HFFc6 (cell line): ENCODE results near the gene APOBEC3B. TPM values are rescaled to one million over a fixed set of nuclear protein-coding genes. Genes with fewer than 3 reads are reported as not detected.
"Not testable (repeated sequence)": the region's sequence is repeated elsewhere in the genome, so short reads cannot be mapped to it uniquely, and the experiment has no call there.

Experiments
- DNase-seq: peaks from one replicate; pipeline ENCODE4 v3.0.0-alpha.2; 2018
- H3K27ac Mint-ChIP-seq: 2 replicates; pipeline ENCODE4 v1.8.0; 2020; ENCODE audit warnings: mild to moderate bottlenecking, mixed read lengths
- H3K27me3 Mint-ChIP-seq: 2 replicates; pipeline ENCODE4 v1.8.0; 2021; ENCODE audit warnings: mild to moderate bottlenecking, moderate library complexity, mixed read lengths; ENCODE audit not compliant: insufficient read depth
- H3K36me3 Mint-ChIP-seq: 2 replicates; pipeline ENCODE4 v1.8.0; 2021; ENCODE audit warnings: low read depth, mixed read lengths
- H3K4me1 Mint-ChIP-seq: 2 replicates; pipeline ENCODE4 v1.8.0; 2020; ENCODE audit warnings: low read depth, mixed read lengths
- H3K4me3 Mint-ChIP-seq: 2 replicates; pipeline ENCODE4 v1.8.0; 2020; ENCODE audit warnings: mild to moderate bottlenecking, moderate library complexity, mixed read lengths
- H3K9me3 Mint-ChIP-seq: 2 replicates; pipeline ENCODE4 v1.8.0; 2020; ENCODE audit warnings: mild to moderate bottlenecking, mixed read lengths
- total RNA-seq, 6 experiments: library from RNA; stranded (reverse); fragmentation: NEBNext Ultra II Directional; extraction: Animal tissue kit (Norgen Biotek cat#: 25700); gene quantifications; 2 replicates in 1 of 6; 3 replicates in 5 of 6; pipeline ENCODE4 v1.2.3, GENCODE V29; 2021
- TF ChIP-seq, protein P1 (sequence below): fragments of 200-600 bp; sonication (generic); IDR thresholded peaks from 2 replicates; pipeline ENCODE4 v1.5.0; 2021; ENCODE audit warnings: antibody characterized with exemption, mild to moderate bottlenecking

Gene APOBEC3B
- total RNA-seq, 6 experiments from 2014 or later: 14.9 to 44.2 (median 39.4) TPM

DNA sequence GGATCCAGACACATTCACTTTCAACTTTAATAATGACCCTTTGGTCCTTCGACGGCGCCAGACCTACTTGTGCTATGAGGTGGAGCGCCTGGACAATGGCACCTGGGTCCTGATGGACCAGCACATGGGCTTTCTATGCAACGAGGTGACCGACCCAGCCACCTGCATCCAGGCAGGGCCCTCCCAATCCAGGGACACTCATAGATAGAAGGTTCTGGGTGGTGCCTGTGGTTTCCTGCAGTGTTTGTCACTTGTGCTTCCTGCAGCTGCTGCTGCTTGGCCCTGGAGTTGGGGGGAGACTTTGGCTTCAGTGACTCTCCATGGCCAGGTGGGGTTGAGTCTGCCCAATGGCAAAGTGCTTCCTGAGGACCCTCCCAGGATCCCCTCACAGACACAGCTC lies 7.3 kb downstream of the APOBEC3B start:
- no peak overlapping the region for H3K27ac Mint-ChIP-seq
- peaks cover 6% of the 10 kb centered on the region; the same call in 1 of the 2 replicates for H3K36me3 Mint-ChIP-seq
- H3K4me3 Mint-ChIP-seq: no peak overlapping the region
- no peaks in the 10 kb centered on the region for H3K9me3 Mint-ChIP-seq
- H3K4me1 Mint-ChIP-seq: peaks cover 10% of the 10 kb centered on the region
- no peak for DNase-seq
- TF ChIP-seq, protein P1, sequence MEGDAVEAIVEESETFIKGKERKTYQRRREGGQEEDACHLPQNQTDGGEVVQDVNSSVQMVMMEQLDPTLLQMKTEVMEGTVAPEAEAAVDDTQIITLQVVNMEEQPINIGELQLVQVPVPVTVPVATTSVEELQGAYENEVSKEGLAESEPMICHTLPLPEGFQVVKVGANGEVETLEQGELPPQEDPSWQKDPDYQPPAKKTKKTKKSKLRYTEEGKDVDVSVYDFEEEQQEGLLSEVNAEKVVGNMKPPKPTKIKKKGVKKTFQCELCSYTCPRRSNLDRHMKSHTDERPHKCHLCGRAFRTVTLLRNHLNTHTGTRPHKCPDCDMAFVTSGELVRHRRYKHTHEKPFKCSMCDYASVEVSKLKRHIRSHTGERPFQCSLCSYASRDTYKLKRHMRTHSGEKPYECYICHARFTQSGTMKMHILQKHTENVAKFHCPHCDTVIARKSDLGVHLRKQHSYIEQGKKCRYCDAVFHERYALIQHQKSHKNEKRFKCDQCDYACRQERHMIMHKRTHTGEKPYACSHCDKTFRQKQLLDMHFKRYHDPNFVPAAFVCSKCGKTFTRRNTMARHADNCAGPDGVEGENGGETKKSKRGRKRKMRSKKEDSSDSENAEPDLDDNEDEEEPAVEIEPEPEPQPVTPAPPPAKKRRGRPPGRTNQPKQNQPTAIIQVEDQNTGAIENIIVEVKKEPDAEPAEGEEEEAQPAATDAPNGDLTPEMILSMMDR: no peak
- no peaks in the 10 kb centered on the region; the same call in 1 of the 2 replicates for H3K27me3 Mint-ChIP-seq

DNA sequence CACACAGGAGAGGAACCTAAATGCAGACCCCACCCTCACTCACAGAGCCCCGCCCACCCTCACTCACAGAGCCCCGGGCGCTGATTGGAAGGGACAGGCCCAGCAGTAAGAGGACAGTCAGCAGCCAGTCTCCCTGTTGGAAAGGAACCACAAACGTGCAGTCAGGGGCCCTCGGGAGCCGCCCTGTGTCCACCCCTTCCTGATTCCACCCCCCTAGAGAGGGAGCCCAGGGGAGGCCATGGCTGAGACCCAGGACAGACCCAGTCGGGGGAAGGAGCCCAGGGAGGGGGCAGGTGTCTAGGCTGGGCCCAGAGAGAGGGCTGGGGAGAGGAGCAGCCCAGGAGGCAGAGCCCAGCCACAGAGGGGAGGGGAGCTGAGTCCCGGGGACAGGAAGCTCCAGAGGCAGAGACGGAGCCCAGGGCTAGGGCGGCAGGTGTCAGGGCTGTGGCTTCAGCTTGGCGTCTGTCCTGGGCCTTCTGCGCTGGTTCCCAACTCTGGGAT lies 10.8 kb downstream of the APOBEC3B start:
- not testable (repeated sequence) for H3K9me3 Mint-ChIP-seq

DNA sequence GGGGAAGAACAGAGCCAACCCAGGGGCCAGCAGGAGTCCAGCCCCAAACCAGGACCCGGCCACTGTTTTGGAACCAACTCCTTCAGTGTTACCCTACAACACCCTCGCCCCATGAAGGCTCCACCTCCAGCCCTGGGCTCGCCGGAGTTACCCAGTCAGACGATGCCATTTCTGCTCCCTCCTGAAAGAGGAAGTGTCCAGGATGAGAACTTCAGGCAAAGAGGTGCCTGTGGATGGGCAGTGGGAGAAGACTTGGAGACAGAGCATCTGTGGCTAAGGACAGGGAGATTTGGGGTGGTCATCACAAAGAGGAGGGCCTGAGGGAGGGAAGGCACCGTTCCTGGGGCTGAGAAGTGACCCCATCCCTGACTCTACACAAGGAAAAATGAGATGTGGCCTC lies 14.0 kb downstream of the APOBEC3B start:
- peaks cover 19% of the 10 kb centered on the region for H3K27me3 Mint-ChIP-seq
- TF ChIP-seq, protein P1: no peak
- H3K27ac Mint-ChIP-seq: no peak overlapping the region
- H3K36me3 Mint-ChIP-seq: no peaks in the 10 kb centered on the region; the same call in 1 of the 2 replicates
- H3K4me1 Mint-ChIP-seq: no peaks in the 10 kb centered on the region
- H3K9me3 Mint-ChIP-seq: peaks cover 5% of the 10 kb centered on the region
- DNase-seq: no peak
- no peak overlapping the region for H3K4me3 Mint-ChIP-seq

More for the DNA sequence above, 10.8 kb downstream of the APOBEC3B start:
- not testable (repeated sequence) for H3K36me3 Mint-ChIP-seq, H3K27ac Mint-ChIP-seq, H3K4me1 Mint-ChIP-seq, H3K4me3 Mint-ChIP-seq, H3K27me3 Mint-ChIP-seq, DNase-seq

DNA sequence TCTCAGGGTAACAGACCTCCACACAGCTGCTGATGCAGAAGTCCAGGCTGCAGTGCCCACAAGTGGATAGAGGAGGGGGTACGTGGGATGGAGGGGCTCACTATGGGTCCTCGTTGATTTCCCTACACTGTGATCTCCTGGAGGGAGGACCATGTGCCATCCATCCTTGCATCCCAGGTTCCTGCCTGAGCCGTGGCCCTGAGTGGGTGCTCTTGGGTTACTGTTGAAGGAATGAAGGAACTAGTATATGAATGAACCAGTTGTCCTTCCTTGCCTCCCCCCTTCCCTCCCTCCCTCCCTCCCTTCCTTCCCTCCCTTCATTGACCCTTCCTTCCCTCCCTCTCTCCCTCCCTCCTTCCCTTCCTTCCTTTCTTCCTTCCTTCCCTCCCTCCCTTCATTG lies 15.4 kb downstream of the APOBEC3B start:
- Mint-ChIP-seq H3K27ac (no peak overlapping the region), H3K4me1 (no peaks in the 10 kb centered on the region), H3K27me3 (peaks cover 19% of the 10 kb centered on the region), H3K4me3 (no peak overlapping the region), H3K36me3 (no peaks in the 10 kb centered on the region; the same call in 1 of the 2 replicates), H3K9me3 (peaks cover 5% of the 10 kb centered on the region)
- DNase-seq: no peak
- TF ChIP-seq, protein P1: no peak

DNA sequence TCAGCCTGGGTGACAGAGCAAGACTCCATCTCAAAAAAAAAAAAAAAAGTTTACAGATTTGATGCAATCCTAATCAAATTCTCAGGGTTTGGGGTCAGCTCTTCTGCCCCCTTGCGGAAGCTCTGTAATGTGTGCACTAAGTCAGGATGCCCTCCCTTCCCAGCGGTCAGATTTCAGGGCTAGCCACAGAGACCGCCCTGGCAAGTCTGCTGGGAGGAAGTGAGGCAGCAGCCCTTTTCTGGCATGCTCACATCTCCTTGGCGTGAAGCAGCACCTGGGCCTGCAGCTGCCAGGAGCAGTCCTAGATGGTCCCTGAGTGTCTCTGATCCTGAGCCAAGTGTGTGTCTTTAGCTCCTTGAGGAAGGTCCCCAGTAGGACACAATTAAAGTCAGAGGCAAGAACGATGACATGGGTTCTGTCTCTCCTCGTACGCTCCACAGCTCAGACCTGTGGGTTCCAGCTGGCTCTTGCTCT lies 21.1 kb downstream of the APOBEC3B start:
- TF ChIP-seq, protein P1: peak; percentile 91
- Mint-ChIP-seq H3K9me3 (peaks cover 1% of the 10 kb centered on the region), H3K27ac (no peak overlapping the region), H3K4me1 (peaks cover 7% of the 10 kb centered on the region), H3K4me3 (no peak overlapping the region), H3K27me3 (peaks cover 10% of the 10 kb centered on the region), H3K36me3 (no peaks in the 10 kb centered on the region; the same call in 1 of the 2 replicates)
- peak; percentile 65 for DNase-seq

DNA sequence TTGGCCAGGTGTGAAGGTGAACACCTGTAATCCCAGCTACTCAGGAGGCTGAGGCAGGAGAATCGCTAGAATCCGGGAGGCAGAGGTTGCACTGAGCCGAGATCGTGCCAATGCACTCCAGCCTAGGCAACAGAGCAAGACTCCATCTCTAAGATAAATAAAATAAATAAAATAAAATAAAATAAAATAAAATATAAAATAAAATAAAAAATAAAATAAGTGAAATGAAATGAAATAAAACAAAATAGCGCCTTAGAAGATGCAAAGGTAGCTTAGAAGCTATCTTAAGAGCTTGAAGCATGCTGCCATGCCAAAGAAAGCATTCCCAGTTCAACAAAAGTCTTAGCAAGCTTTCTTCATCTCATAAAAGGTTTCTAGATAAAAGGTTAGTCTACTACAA lies 25.0 kb downstream of the APOBEC3B start:
- DNase-seq: no peak
- peaks cover 7% of the 10 kb centered on the region for H3K4me1 Mint-ChIP-seq
- no peaks in the 10 kb centered on the region for H3K9me3 Mint-ChIP-seq
- no peak overlapping the region for H3K4me3 Mint-ChIP-seq
- TF ChIP-seq, protein P1: no peak
- peaks cover 2% of the 10 kb centered on the region; the same call in 1 of the 2 replicates for H3K27me3 Mint-ChIP-seq
- no peak overlapping the region for H3K27ac Mint-ChIP-seq
- no peaks in the 10 kb centered on the region for H3K36me3 Mint-ChIP-seq

DNA sequence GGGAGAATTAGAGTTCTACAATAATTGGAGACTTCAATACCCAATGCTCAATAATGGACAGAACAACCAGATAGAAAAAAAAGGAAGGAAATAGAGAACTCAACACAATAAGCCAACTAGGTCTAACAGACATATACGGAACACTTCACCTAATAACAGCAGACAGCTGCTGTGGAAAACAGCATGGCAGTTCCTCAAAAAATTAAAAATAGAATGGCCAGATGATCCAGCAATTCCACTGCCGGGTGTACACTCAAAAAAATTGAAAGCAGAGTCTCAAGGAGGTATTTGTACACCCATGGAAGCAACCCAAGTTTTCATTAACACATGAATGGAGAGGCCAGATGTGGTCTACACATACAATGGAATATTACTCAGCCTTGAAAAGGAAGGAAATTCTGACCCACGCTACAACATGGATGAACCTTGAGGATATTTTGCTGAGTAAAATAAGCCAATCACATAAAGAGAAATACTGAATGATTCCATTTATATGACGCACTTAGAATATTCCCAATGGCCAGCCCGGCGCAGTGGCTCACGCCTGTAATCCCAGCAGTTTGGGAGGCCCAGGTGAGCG lies 26.2 kb downstream of the APOBEC3B start:
- not testable (repeated sequence) for H3K4me3 Mint-ChIP-seq, H3K36me3 Mint-ChIP-seq, DNase-seq, H3K27ac Mint-ChIP-seq, H3K9me3 Mint-ChIP-seq, H3K27me3 Mint-ChIP-seq, H3K4me1 Mint-ChIP-seq
